Measurements from ENCODE around the gene PIGS.
"Not testable (repeated sequence)": the region's sequence is repeated elsewhere in the genome, so short reads cannot be mapped to it uniquely, and the experiment has no call there.

Gene PIGS

DNA sequence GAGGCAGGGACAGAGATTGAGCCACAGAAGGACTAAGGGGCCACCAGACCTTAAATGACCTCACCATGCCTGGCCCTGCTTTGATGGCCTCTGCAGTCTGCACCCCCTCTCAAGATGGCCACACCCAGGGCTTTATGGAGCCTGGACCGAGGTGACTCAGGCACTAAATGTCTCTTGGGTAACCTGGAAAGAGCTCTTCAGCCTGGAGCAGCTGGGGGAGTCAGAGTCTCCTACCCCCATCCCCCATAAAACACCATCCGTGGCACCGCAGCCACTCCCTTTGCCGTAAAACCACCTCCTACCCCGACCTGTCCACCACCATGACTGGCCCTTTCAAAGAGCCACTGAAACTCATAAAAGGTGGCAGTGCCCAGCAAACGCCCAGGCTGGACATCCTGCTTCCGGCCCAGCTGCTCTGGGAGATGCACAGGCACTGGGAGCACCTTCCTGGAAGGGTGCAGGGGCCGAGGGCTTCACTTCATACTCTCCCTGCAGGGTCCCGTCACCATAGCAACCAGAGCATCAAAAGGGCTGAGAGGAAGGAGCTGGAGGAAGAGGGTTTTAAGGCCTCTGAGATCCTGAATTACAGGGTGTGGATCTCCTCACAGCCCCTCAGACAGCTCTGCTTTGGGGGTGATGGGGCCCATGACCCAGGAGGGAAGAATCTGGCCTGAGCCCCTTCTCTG lies 42.9 kb downstream of the PIGS start:
- no peak for DNase-seq

DNA sequence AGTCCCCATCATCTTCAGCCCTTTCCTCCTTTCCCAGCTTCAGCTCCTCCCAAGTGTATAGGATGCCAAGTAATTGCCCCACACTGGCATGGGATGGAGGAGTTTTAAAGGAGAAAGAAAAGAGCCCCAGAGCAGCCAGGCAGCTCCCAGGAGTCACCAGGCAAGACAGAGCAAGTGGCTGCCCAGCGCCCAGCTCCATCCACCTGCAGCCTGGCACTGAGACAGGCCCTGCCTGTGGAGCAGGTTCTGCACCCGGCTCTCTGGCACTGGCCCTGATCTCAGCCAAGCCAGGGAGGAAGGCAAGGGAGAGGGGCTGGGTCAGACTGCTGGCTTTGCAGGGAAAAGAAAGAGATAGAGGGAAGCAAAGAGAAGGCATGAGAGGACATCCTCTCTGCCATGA lies 43.5 kb downstream of the PIGS start:
- no peak for DNase-seq

GRCh38 chr17:28527181-28527681 lies 44.1 kb downstream of the PIGS start:
- DNase-seq: no peak

GRCh38 chr17:28526381-28526780 lies 44.9 kb downstream of the PIGS start:
- no peak for DNase-seq

DNA sequence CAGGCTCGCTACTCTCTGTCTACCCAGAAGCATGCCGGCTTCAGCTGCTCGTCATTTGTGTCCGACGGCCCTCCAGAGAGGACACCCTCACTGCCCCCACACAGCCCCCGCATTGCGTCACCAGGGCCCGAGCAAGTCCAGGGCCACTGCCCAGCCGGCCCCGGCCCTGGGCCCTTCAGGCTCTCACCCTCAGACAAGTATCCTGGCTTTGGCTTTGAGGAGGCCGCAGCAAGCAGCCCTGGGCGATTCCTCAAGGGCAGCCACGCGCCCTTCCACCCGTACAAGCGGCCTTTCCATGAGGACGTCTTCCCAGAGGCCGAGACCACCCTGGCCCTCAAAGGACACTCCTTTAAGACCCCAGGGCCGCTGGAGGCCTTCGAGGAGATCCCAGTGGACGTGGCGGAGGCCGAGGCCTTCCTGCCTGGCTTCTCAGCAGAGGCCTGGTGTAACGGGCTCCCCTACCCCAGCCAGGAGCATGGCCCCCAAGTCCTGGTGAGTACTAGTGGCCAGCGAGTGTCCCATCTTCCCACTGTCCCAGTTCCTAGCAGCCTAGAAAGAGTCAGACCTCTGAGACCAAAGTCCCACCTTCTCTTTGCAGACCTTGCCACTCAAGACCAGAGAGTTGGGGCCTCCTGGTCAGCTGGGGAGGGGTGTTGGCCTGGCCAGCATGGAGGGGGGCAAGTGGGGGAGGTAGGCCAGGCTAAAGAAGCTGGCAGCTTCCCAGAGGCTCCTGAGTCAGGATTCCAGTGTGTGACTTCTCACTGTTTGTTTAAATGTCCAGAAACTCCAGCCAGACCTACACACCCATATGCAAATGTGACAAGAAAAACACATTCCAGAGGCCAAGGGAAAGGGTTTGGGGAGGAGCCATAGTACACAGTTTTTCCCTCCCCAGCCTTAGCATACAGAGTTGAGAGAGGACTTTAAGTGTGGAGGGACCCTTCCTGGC lies 46.6 kb downstream of the PIGS start:
- peak; percentile 22 for DNase-seq

GRCh38 chr17:28523876-28524275 lies 47.4 kb downstream of the PIGS start:
- no peak for DNase-seq

DNA sequence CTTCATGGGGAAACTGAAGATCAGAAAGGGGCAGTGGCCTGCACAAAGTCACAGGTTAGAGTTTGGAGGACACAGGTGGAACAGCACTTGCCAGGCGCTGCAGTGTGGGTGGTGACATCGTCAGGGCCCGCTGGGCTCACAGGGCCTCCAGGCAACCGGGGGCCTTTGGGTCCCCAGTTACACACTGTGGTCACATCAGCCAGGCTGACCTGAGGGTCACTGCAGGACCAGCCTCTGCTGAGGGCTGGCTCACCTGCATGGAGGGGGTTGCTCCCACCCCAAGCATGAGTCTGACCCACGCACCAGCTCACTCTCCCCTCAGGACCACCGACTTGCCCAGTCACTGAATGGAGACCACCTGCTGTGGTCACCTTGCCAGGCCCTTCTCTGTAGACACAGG lies 48.1 kb downstream of the PIGS start:
- no peak for DNase-seq

DNA sequence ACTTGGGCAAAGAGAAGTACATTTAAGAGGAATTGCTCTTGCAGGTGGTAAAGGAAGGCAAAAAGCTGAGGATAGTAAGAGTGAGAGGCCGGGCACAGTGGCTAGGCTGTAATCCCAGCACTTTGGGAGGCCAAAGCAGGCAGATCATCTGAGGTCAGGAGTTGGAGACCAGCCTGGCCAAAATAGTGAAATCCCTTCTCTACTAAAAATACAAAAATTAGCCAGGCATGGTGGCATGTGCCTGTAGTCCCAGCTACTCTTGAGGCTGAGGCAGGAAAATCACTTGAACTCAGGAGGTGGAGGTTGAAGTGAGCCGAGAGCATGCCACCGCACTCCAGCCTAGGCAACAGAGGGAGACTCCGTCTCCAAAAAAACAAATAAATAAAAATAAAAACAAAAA lies 49.0 kb downstream of the PIGS start:
- DNase-seq: not testable (repeated sequence)

DNA sequence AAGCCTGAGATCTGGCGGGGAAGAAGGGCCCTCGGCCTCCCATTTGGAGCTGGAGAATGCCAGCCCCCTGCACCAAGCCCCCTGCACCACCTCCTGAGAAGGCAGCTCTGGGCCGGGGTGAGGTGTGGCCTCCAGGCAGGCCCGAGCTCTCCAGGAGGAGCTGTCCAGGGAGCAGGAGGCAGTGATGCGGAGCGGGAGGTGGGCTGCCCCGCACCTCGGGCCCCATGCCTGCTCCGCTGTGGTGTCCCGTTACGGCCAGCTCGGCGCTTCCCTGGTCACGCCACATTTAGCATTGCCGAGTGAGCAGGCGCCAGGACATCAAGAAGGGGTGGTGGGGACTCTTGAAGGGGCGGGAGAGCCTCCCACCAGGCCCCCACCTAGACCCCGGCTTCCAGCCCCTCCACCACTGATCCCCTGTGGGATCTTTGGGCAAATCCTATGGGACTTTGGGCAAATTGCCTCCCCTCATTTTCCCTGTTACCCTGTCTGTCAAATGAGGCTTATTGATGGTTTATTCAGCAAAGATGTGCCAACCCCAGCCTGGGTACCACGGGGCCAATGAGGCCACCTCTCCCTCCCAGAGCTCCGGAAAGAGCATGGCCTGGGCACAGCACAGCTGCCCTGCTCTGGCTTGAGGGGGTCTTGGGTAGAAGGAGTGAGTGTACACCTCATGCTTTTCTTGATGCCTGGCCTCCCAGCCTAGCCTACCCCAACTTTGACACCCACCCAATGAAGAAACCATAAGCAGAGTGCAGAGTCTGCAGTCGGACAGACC lies 49.8 kb downstream of the PIGS start:
- no peak for DNase-seq

DNA sequence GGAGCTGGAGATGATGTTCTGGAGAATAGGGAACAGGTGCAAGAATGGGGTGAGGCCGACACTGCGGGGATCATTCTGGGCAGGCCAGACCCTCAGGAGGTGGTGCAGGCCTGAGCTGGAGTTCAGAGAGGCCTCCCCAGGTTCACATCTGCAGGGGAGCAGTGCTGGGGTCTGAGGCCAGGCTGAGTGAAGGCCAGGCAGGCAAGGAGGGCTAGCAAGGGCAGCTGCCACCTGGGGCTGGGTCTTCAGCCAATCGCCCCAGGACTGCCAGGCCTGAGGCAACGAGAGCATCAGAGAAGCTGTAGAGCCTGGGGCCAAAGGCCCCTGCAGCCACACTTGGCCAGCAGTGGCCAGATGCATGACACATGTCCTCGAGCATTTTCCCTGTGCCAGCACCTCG lies 50.6 kb downstream of the PIGS start:
- DNase-seq: no peak

- no peak for DNase-seq
These were observed 52.1 kb downstream of the PIGS start for GRCh38 chr17:28519236-28519635.

- DNase-seq: no peak
These were observed 52.7 kb downstream of the PIGS start for GRCh38 chr17:28518578-28518977.

- no peak for DNase-seq
These were observed 53.2 kb downstream of the PIGS start for GRCh38 chr17:28518132-28518531.

DNA sequence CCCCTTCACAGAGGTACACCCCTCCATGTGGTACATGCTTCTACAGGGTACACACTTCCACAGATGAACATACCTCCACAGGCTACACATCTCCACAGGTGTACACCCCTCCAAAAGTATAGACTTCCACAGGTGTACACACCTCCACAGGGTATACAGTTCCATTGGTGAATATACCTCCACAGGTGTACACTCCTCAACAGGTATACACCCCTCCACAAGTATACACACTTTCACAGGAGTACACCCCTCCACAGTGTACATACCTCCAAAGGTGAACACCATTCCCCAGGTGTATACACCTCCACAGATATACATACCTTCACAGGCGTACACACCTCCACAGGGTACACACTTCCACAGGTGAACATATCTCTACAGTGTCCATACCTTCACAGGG lies 55.8 kb downstream of the PIGS start:
- no peak for DNase-seq

DNA sequence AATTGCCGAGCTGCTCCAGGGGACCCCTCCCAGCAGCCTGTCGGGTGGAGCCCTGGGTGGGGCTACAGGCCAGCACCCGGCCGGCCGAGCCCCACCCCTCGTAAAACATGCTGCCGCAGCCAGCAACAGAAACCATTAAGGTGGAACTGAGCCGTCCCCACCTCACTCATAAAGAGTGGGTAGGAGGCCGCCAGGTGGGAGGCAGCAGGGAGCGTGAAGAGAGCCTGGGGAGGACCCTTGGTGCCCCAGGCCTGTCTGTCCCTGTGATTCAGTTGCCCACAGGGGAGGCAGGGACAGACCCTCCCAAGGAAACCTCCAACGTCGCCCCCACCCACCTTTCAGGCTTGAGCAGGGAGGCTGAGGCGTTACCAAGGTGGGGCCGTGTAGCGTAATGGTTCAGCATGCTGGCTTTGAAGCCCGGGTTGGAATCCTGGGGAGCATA lies 56.7 kb downstream of the PIGS start:
- no peak for DNase-seq

GRCh38 chr17:28513476-28513875 lies 57.8 kb downstream of the PIGS start:
- DNase-seq: no peak

DNA sequence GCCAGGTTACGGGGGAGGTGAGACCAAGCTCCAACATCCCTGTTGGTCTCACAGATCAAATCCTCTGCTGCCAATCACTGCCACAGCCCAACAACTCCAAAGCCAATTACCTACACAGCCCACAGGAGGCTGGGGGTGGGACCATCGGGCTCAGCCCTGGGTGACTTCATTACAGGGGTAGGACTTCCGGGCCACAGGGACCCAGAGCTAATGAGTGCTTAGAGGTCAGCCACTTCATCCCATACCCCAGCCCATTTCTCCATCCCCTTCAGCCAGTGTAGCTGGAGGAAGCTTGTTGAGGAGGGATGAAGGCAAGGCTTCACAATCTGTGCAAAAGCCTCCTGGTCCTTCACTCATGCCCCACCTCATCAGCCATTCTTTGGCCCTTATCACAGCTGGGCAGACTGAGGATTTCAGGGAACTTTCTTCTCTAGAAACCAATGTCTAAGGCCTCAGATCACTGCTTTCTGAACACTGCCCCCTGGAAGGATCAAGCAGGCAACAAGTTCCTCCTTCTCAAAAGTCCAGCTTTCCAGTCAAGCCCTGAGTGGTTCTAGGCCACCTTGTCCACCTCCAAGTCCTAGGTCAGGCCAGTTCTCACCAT lies 59.4 kb downstream of the PIGS start:
- no peak for DNase-seq

DNA sequence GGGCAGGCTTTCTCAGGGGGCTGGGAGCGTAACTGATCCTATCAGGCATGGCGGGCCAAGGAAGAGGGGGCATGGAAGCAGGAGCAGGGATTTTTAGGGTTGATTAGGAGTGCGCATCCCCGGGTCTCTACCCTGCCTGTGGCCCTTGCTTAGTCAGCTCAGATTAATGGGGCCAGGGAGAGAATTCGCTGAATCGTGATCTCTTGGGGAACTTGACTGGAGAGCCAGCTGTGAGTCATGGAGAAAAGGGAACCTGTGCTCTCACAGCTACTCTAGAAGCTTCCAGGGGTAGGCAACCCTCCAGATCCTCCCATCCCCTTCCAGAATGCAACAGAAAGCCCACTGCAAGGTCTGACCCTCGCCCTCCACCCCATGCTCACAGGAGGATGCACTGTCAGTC lies 61.5 kb downstream of the PIGS start:
- DNase-seq: no peak

DNA sequence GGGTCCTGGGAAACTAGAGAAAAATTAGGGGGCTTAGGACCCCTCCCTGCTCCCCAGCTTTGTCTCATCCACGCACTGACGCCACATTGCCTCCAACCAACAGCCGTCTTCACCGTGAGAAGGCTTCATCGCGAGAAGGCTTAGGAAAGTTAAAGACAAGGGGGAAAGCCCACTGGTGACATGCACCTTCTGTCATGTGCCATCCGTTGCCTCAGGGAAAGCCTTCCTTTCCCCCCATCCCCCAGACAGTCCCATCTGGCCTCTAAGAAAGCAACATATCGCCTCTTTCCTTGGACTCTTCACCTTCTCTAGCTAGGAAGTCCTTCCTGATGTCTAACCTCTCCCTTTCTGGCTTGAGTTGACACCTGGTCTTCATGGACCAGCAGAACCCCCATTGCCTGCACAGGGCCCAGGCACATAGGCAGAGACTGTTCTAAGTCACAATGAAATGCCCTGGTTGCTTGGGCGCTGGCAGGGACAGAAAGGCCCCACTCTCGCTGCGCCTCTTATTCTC lies 63.1 kb downstream of the PIGS start:
- DNase-seq: no peak

DNA sequence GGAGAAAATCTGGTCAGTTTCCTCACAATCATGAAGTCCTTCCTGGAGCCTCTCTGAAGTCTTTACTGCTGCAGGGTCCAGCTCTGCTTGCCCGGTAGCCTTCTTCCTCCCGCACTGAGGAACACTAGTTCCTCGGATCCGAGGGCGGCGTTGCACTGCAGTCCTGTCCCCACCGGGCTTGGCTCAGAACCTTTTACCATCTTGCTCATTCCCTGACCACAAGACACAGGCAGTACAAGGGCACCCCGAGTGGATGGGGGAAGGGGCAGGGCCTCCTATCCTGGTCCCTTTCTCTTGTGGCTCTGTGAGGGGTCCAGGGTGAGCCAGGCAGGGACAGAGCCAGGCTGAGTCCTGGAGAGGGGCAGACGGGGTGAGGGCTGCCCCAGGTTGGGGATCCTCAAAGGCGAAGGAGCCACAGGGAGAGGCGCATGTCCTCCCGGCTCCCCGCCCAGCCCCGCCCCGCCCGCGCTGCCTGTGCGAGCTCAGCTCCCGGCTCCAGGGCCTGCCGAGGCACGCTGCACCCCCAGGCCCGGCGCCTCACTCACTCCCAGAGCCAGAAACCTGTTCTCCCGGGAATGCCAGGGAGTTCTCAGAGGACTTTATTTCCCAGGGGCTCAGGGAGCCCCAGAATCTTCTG lies 63.6 kb downstream of the PIGS start:
- DNase-seq: no peak

GRCh38 chr17:28506763-28507487 lies 64.4 kb downstream of the PIGS start:
- no peak for DNase-seq

Measured in NCI-H226 (cell line).